ENCODE results near the gene OMA1.
"Not testable (repeated sequence)": the region's sequence is repeated elsewhere in the genome, so short reads cannot be mapped to it uniquely, and the experiment has no call there.

GRCh38 chr1:58563715-58564114 is 17.2 kb upstream of the OMA1 start:
- not testable (repeated sequence) for TF ChIP-seq CTCF, POLR2A (IDR thresholded peaks at IDR 0.05)

All from adrenal gland (tissue), 5 donors.